GM23248 (cell line): ENCODE measurements around the gene TTYH3. TPM values are rescaled to one million over a fixed set of nuclear protein-coding genes. Genes with fewer than 3 reads are reported as not detected.

Experiments used
- DNase-seq: peaks from one replicate; pipeline ENCODE4 v3.0.0-alpha.2; 2015
- H2AFZ ChIP-seq: fragments of 200-600 bp; sonication (generic); 2 replicates; pipeline ENCODE4 v1.6.1; 2016; ENCODE audit warnings: antibody characterized with exemption
- H3F3A ChIP-seq: fragments of 200-600 bp; sonication (generic); 2 replicates; pipeline ENCODE4 v1.6.1; 2016; ENCODE audit warnings: mild to moderate bottlenecking, antibody characterized with exemption, mixed run types; ENCODE audit not compliant: insufficient read depth
- H3K27ac ChIP-seq: fragments of 200-600 bp; sonication (generic); 2 replicates; pipeline ENCODE4 v1.5.1; 2016; ENCODE audit warnings: mild to moderate bottlenecking
- H3K27me3 ChIP-seq: fragments of 200-600 bp; sonication (generic); replicated peaks from 2 replicates; pipeline ENCODE4 v1.6.1; 2016; ENCODE audit warnings: mild to moderate bottlenecking; ENCODE audit not compliant: insufficient read depth
- H3K36me3 ChIP-seq: fragments of 200-600 bp; sonication (generic); 2 replicates; pipeline ENCODE4 v1.6.1; 2016; ENCODE audit warnings: low read depth, mild to moderate bottlenecking
- H3K4me1 ChIP-seq: fragments of 200-600 bp; sonication (generic); 2 replicates; pipeline ENCODE4 v1.6.1; 2016; ENCODE audit warnings: mild to moderate bottlenecking; ENCODE audit not compliant: insufficient read depth
- H3K4me2 ChIP-seq: fragments of 200-600 bp; sonication (generic); one replicate; pipeline ENCODE4 v1.6.1; 2016; ENCODE audit warnings: mild to moderate bottlenecking; ENCODE audit not compliant: unreplicated experiment
- H3K4me3 ChIP-seq: fragments of 200-600 bp; sonication (generic); 2 replicates; pipeline ENCODE4 v1.5.1; 2016; ENCODE audit warnings: mild to moderate bottlenecking
- H3K79me2 ChIP-seq: fragments of 200-600 bp; sonication (generic); 2 replicates; pipeline ENCODE4 v1.6.1; 2016; ENCODE audit warnings: mild to moderate bottlenecking; ENCODE audit not compliant: insufficient read depth
- H3K9ac ChIP-seq: fragments of 200-600 bp; sonication (generic); 2 replicates; pipeline ENCODE4 v1.6.1; 2016; ENCODE audit warnings: mild to moderate bottlenecking
- H3K9me2 ChIP-seq: fragments of 200-600 bp; sonication (generic); 2 replicates; pipeline ENCODE4 v1.6.1; 2016; ENCODE audit warnings: mixed run types, mild to moderate bottlenecking, moderate library complexity; ENCODE audit not compliant: insufficient read depth
- H3K9me3 ChIP-seq: fragments of 200-600 bp; sonication (generic); one replicate; pipeline ENCODE4 v1.6.1; 2017; ENCODE audit warnings: low read depth
- H4K20me1 ChIP-seq: fragments of 200-600 bp; sonication (generic); 2 replicates; pipeline ENCODE4 v1.6.0; 2016; ENCODE audit not compliant: insufficient read depth
- EZH2 ChIP-seq: fragments of 200-600 bp; sonication (generic); IDR thresholded peaks from 2 replicates; pipeline ENCODE4 v1.6.1; 2018; ENCODE audit warnings: antibody characterized with exemption, mild to moderate bottlenecking; ENCODE audit not compliant: insufficient read depth, poor library complexity, severe bottlenecking
- EZH2phosphoT487 ChIP-seq: fragments of 200-600 bp; sonication (generic); IDR thresholded peaks from 2 replicates; pipeline ENCODE4 v1.6.1; 2018; ENCODE audit warnings: antibody characterized with exemption, moderate library complexity, mild to moderate bottlenecking, low read depth; ENCODE audit not compliant: insufficient read depth
- WGBS, 2 experiments: methylation state at CpG; one replicate each; pipeline ENCODE4 v1.1.6; 2015 to 2017; ENCODE audit warnings: low lambda C conversion rate in 2 of 2, low coverage in 1 of 2; ENCODE audit errors: missing lambda C conversion rate in 2 of 2; 5-methylcytosine and 5-hydroxymethylcytosine counted together
- in situ Hi-C: fragments of 300-500 bp; cut with MboI; formaldehyde crosslinking; loops from 2 replicates; pipeline ENCODE4 v1.15.0; 2020
- polyA plus RNA-seq: library from polyadenylated mRNA; unstranded; fragments of >200 nt; fragmentation: Nextera tagmentation; extraction: Ambion mirVana; gene quantifications from 2 replicates; pipeline ENCODE4 v1.2.1, GENCODE V29; 2016
- total RNA-seq: library from RNA; depleted of rRNA; stranded (reverse); fragments of >200 nt; shearing (Covaris generic); gene quantifications from 2 replicates; pipeline ENCODE4 v1.2.3, GENCODE V29; 2014

Gene TTYH3
- total and polyA plus RNA-seq, 2 experiments from 2014 or later = 25.3 to 46.0 TPM

DNA sequence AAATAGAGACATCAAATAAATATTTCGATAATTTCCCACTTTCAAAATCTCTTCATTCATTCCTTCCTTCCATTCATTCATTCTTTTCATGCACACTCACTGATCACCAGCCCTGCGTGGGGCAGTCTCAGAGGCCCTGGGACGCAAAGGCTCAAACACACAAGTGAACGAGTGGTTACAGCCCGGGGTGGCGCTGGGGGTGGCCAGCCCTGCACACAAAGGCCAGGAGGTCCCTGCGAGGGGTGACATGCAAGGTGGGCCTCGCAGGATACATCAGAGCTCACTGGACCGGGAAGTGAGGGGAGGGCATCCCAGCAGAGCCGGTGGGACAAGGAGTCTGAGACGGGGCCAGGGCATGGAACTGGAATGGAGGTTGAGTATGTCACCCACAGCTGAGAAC, 29.9 kb upstream of the TTYH3 start:
- Histone ChIP-seq H3K4me2 (no peak overlapping the region), H4K20me1 (no peaks in the 10 kb centered on the region), H3K4me1 (no peaks in the 10 kb centered on the region), H3K9me3 (no peaks in the 10 kb centered on the region), H2AFZ (no peak overlapping the region), H3K27me3 (no peaks in the 10 kb centered on the region), H3K36me3 (no peaks in the 10 kb centered on the region), H3K79me2 (no peaks in the 10 kb centered on the region), H3K4me3 (no peak overlapping the region), H3K9me2 (no peaks in the 10 kb centered on the region), H3K27ac (no peak overlapping the region), H3K9ac (no peak overlapping the region), H3F3A (no peaks in the 10 kb centered on the region)
- no peak for DNase-seq
- TF ChIP-seq EZH2phosphoT487 = no peak
- TF ChIP-seq EZH2 = no peak
- in situ Hi-C loops = no loop called here
- WGBS, 2 experiments = 85 to 87% methylated on average over 11 of the region's 11 CpGs

GRCh38 chr7:2602406-2603043, 29.3 kb upstream of the TTYH3 start:
- Histone ChIP-seq H3K4me3 (no peak overlapping the region), H3K27ac (no peak overlapping the region), H3K4me2 (no peak overlapping the region), H3K4me1 (peaks cover 5% of the 10 kb centered on the region), H3K9ac (no peak overlapping the region), H3K9me2 (no peaks in the 10 kb centered on the region), H3K36me3 (no peaks in the 10 kb centered on the region), H3K27me3 (no peaks in the 10 kb centered on the region), H4K20me1 (no peaks in the 10 kb centered on the region), H2AFZ (no peak overlapping the region), H3K9me3 (no peaks in the 10 kb centered on the region), H3K79me2 (no peaks in the 10 kb centered on the region), H3F3A (no peaks in the 10 kb centered on the region; the same call in 1 of the 2 replicates)
- in situ Hi-C loops = no loop called here
- 84 to 89% methylated on average over 16 to 19 of the region's 19 CpGs for WGBS, 2 experiments
- DNase-seq = no peak
- no peak for TF ChIP-seq EZH2
- TF ChIP-seq EZH2phosphoT487 = no peak

DNA sequence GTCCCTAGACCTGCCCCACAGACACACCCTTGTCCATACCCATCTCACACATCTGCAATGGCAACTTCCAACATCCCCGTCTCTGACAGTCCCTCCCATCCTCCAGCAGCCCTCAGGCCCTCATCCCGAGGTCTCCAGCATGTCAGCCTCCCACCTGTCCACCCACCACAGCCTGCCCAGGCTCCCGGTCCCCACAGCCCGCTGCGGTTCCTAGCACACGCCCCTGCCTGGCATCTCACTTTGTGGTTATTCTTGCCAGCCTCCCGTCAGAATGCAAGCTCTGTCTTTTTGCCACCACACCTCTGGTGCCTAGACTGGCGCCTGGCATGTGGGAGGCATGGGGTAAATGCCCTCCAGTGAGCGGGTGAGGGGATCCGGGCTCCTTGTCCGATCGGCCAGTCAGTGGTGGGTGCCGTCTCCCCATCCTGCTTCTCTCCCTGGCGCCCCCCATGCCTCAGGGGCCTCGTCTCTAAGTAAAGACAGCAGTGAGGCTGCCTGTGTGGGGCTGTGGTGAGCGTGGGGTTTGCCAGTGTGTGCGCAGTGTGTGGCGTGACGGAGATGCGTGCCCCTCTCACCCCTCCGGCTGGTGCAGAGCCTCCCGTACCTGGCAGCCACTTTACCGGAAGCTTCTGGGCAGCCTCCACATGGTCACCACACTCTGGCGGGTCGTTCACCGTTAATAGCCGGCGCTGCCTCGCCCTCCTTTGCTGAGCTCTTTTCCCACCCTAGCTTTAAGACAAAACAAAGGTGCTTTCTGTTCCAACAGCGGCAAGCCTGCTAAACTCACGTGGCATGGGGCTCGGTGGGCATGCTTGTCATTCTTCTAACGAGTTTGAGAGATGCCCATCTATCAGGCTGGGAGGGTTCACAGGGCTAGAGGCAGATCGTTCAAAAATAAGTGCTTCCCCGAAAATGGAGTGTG, 28.5 kb upstream of the TTYH3 start:
- H3K4me3 ChIP-seq = no peak overlapping the region

GRCh38 chr7:2604608-2605174, 27.1 kb upstream of the TTYH3 start:
- Histone ChIP-seq H3K4me1 (peaks cover 6% of the 10 kb centered on the region), H3K9me3 (no peaks in the 10 kb centered on the region), H3K4me2 (no peak overlapping the region), H2AFZ (no peak overlapping the region), H3K27ac (no peak overlapping the region), H3K9ac (no peak overlapping the region), H3K36me3 (no peaks in the 10 kb centered on the region), H3K4me3 (no peak overlapping the region), H3K9me2 (no peaks in the 10 kb centered on the region), H3F3A (no peaks in the 10 kb centered on the region; the same call in 1 of the 2 replicates), H4K20me1 (no peaks in the 10 kb centered on the region), H3K79me2 (no peaks in the 10 kb centered on the region), H3K27me3 (no peaks in the 10 kb centered on the region)
- TF ChIP-seq EZH2phosphoT487 (no peak), EZH2 (no peak)
- WGBS, 2 experiments = 95% methylated on average over 17 to 29 of the region's 29 CpGs
- no peak for DNase-seq
- in situ Hi-C loops = no loop called here

More for the DNA sequence above, 28.5 kb upstream of the TTYH3 start:
- Histone ChIP-seq H3K9ac (no peak overlapping the region), H3K79me2 (no peaks in the 10 kb centered on the region), H3K4me2 (no peak overlapping the region), H4K20me1 (no peaks in the 10 kb centered on the region), H3K27me3 (no peaks in the 10 kb centered on the region), H3K4me1 (peaks cover 6% of the 10 kb centered on the region), H3K36me3 (no peaks in the 10 kb centered on the region), H3K27ac (no peak overlapping the region), H3K9me3 (no peaks in the 10 kb centered on the region), H3K9me2 (no peaks in the 10 kb centered on the region), H2AFZ (no peak overlapping the region), H3F3A (no peaks in the 10 kb centered on the region; the same call in 1 of the 2 replicates)
- WGBS, 2 experiments = 93 to 95% methylated on average over 35 of the region's 35 CpGs
- no peak for DNase-seq
- TF ChIP-seq EZH2 (no peak), EZH2phosphoT487 (no peak)
- in situ Hi-C loops = no loop called here
